Occipital lobe (tissue), 2 donors: ENCODE measurements around the gene GMNN. TPM values are rescaled to one million over a fixed set of nuclear protein-coding genes. Genes with fewer than 3 reads are reported as not detected.

ENCODE experiments used
- DNase-seq: peaks from one replicate; lab custom pipeline; 2025; lab: John Stamatoyannopoulos, UW
- total RNA-seq: library from RNA; depleted of rRNA; stranded (reverse); fragments of >200 nt; gene quantifications from one replicate; pipeline ENCODE4 v1.2.3, GENCODE V29; 2014

Gene GMNN
- total RNA-seq, 1 donor from 2014 or later, result 8.1 TPM

DNA sequence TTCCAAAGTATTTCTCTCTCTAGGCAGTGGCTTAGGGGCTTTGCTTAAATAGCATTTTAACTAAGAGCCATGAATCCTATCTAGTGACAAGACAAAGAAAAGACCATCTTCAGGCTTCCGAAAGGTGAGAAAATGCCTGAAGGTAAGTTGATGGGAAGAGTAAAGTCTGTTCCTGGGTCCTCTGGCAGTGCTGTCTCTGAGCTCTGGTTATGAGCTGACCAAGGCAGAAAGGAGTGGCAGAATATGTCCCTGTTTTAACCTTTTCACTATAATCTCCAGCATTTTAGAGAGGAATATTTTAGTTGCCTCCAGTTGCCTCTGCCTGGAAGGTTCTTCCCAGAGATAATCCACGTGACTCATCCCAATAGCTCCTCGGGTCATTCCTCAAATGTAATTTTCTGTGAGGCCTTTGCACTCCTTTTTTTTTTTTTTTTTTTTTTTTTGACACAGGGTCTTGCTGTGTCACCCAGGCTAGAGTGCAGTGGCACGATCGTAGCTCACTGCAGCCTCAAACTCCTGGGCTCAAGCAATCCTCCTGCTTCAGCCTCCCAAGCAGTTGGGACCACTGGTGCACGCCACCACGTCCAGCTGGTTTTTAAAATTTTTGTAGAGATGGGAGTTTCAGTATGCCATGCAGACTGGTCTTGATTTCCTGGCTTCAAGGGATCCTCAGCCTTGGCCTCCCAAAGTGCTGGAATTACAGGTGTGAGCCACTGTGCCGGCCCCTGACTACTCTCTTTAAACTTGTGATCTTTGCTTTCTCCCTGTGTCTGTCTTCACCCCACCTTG lies 27.7 kb downstream of the GMNN start:
- DNase-seq, result no peak

- no peak for DNase-seq
These were observed 32.8 kb downstream of the GMNN start for GRCh38 chr6:24807584-24807983.

DNA sequence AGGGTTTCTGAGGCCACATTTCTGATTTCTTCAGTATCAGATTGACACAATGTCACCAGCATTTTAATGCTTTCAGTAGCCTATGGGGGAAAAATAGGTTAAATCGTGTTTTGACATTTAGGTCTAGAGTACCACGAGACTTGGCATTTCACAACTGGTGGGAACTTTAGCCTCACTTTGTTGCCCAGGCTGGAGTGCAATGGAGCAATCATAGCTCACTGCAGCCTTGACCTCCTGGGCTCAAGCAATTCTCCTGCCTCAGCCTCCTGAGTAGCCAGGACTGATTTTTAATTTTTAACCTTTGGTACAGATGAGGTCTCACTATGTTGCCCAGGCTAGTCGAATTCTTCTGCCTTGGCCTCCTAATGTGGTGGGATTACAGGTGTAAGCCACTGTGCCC lies 35.0 kb downstream of the GMNN start:
- DNase-seq, result no peak

GRCh38 chr6:24818346-24818745 lies 43.6 kb downstream of the GMNN start:
- DNase-seq, result no peak

DNA sequence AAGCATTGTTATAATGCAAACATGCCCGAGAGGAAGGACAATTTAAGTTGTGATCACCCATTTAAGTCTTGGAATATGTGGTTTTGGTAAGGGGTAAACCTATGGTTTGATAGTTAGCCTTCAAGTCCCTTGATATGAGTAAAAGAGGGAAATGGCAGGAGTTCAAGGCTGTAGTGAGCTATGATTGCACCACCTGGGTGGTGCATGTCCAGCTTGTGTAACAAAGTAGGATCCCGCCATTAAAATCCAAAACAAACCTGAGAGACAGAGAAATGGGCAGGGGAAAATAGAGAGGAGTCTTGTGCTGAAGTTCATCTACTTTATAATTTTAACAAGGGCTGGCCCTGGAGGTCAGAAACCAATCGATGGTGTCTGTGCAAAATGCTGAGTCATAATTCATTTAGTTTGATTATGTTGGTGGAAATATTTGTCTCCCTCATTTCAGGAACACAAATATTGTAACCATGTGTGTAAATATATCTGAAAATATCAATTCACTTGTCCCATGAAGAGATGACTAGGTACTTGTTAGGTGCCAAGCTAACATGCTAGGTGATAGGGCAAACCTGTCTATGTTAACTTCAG lies 47.2 kb downstream of the GMNN start:
- no peak for DNase-seq

GRCh38 chr6:24822696-24823095 lies 48.0 kb downstream of the GMNN start:
- DNase-seq, result no peak

GRCh38 chr6:24823185-24823584 lies 48.4 kb downstream of the GMNN start:
- DNase-seq, result no peak

- no peak for DNase-seq
These were observed 49.6 kb downstream of the GMNN start for GRCh38 chr6:24824142-24824938.

DNA sequence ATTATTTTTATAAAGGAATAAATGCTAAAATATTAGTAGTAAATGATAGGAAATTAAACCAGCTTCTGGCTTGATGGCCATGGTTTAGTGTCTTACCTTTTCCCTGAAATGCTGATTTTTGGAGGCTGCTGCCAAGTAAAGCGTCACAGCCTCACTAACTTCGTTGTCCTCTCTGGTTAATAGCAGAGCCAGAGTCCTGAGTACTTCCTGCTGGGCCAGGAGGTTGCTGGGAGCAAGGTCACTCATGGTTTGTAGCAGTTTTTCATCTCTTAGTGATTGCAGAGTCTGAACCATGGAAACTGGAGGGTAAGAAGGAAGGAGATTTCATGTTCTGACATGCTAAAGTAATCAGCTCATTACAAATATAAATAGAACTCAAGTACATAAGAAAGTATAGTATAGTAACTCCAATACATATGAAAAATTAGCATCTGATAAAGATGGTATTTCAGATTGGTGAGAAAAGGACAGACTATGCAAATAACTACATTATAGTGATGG lies 50.4 kb downstream of the GMNN start:
- no peak for DNase-seq

DNA sequence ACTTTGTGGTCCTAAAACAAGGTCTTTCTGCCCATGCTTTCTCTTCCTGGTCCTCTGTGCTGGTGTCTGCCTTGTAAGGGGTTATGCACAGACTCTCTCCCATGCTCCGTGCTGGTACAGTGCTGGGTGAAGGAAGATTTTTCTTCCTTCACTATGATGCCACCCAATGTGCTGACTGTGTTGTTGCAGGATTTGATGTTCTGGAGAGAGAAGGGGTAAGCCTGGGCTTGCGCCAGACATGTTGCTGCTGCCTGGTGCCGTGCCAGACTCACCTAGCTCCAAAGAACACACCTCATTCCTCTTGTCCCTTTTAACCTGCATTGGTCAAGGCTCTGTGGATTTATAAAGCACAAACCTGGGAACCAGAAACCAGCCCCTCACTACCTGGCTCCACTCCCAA lies 52.4 kb downstream of the GMNN start:
- no peak for DNase-seq

DNA sequence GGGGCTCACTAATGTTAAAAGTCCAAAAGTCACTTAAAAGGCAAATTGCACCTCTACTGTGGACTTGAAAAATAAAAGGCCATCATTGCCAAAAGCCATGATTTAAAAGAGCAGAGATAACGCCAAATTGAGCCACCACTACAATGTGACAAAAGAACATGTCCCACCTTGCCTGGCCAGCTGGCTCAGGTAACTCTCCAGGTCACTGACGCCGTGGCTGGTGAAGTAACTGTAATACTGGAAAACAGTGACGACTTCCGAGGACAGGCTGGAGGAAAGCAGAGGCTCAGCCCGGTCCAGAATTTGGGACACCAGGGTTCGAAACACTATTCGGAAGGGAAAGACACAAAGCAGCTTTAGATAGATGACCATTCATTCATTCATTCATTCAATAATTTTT lies 53.2 kb downstream of the GMNN start:
- no peak for DNase-seq

- DNase-seq, result no peak
These were observed 54.9 kb downstream of the GMNN start for GRCh38 chr6:24829657-24830056.

- DNase-seq, result no peak
These were observed 57.3 kb downstream of the GMNN start for GRCh38 chr6:24831771-24832716.

- no peak for DNase-seq
These were observed 58.1 kb downstream of the GMNN start for GRCh38 chr6:24832794-24833193.

DNA sequence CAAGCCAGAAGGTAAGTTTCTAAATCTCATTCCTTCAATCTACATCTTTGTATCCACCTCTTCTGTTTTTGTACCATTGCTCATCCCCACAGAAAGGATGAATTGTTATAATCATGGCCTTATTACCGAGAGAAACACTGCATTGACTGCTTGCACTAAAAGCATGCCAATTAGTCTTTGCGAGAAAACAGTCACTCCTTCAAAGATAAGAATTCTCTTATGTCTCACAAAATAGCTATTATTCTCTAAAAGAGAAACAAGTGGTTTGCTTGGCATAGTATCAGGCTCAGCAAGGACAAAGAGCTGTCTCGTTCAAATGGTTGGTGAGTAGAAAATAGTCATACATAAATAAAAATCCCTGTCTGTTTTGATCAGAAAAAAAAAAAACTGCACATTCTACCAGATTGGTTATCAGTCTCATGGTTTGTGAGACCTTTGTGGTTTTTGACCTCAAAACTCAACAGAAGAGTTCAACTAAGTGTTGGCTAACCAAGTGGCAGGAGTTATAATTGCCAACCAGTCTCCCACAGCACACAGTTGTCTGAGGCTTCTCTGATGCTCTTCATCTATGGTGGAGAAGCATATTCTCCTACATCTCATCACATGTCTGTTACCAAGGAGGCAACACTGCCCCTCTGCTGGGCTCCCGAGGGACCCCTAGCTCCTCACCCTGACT lies 59.1 kb downstream of the GMNN start:
- DNase-seq, result no peak

Other genes with a start within 250 kb of the GMNN start
- gene KIAA0319, start 128.7 kb upstream of the GMNN start, total RNA-seq, result 55.7 TPM
- gene TDP2, start 108.0 kb upstream of the GMNN start, total RNA-seq, result 29.9 TPM
- 4.4 TPM for gene ACOT13, start 107.9 kb upstream of the GMNN start, total RNA-seq
- 86.7 TPM for gene C6orf62, start 55.8 kb upstream of the GMNN start, total RNA-seq
- gene ARMH2, start 24.0 kb downstream of the GMNN start, total RNA-seq, result not detected
- 17.8 TPM for gene RIPOR2, start 161.0 kb downstream of the GMNN start, total RNA-seq